Heart right ventricle (tissue), 16 donors: ENCODE results near the gene SCN3B. TPM values are rescaled to one million over a fixed set of nuclear protein-coding genes. Genes with fewer than 3 reads are reported as not detected.

Experiments
- ATAC-seq, 8 donors: fragments of 200-7000 bp; cut with Tn5 transposase; one replicate each; pipeline ENCODE4 v1.9.1; 2020; ENCODE audit warnings: mild to moderate bottlenecking in 8 of 8, moderate library complexity in 8 of 8, moderate number of reproducible peaks in 1 of 8
- DNase-seq, 2 donors: peaks; one replicate each; pipeline ENCODE4 v3.0.0-alpha.2; 2020
- H3K27ac ChIP-seq, 10 donors: fragments of 200-600 bp; sonication (generic) in 2 of 10; one replicate each; pipeline versions ENCODE4 v1.5.0 to v1.8.0; 2020 to 2022; ENCODE audit warnings: mild to moderate bottlenecking in 3 of 10
- H3K27me3 ChIP-seq, 7 donors: fragments of 200-600 bp; one replicate each; pipeline ENCODE4 v1.8.0; 2021 to 2022; ENCODE audit warnings: mild to moderate bottlenecking in 2 of 7
- H3K36me3 ChIP-seq, 9 donors: fragments of 200-600 bp; sonication (generic) in 1 of 9; one replicate each; pipeline versions ENCODE4 v1.5.0 to v1.8.0; 2020 to 2022; ENCODE audit warnings: mild to moderate bottlenecking in 2 of 9
- H3K4me1 ChIP-seq, 9 donors: fragments of 200-600 bp; sonication (generic) in 1 of 9; one replicate each; pipeline versions ENCODE4 v1.5.0 to v1.8.0; 2020 to 2022; ENCODE audit warnings: mild to moderate bottlenecking in 4 of 9
- H3K4me3 ChIP-seq, 10 donors: fragments of 200-600 bp; sonication (generic) in 2 of 10; one replicate each; pipeline versions ENCODE4 v1.5.0 to v1.8.0; 2020 to 2022; ENCODE audit warnings: mild to moderate bottlenecking in 7 of 10, moderate library complexity in 2 of 10
- H3K9me3 ChIP-seq, 11 donors: fragments of 200-600 bp in 10 of 11; sonication (generic) in 2 of 11; one replicate each; pipeline versions ENCODE4 v1.5.0 to v1.8.0; 2013 to 2022; ENCODE audit warnings: mild to moderate bottlenecking in 2 of 11, control low read depth in 1 of 11, moderate library complexity in 1 of 11
- CTCF ChIP-seq, 9 donors: fragments of 200-600 bp; sonication (generic) in 2 of 9; IDR thresholded peaks; one replicate each; pipeline versions ENCODE4 v1.5.0 to v1.8.0; 2021 to 2022; ENCODE audit warnings: antibody characterized with exemption in 9 of 9, mild to moderate bottlenecking in 5 of 9, moderate library complexity in 1 of 9
- WGBS, 2 donors: extraction: QIAGEN DNeasy Blood & Tissue Kit; methylation state at CpG; one replicate each; pipeline ENCODE4 v1.1.7; 2013; ENCODE audit warnings: inconsistent platforms in 1 of 2; 5-methylcytosine and 5-hydroxymethylcytosine counted together
- intact Hi-C, 10 donors: fragments of 100-400 bp; cut with DNase I; formaldehyde crosslinking; loops; one replicate each; pipeline versions ENCODE4 v1.11.1 to v1.14.2; 2022
- polyA plus RNA-seq, 2 donors: library from polyadenylated mRNA; stranded (reverse); fragments of 200-250 nt; gene quantifications; one replicate each; pipeline ENCODE4 v1.2.3, GENCODE V29; 2013
- total RNA-seq, 10 donors: library from RNA; stranded (reverse); fragmentation: NEBNext Ultra II Directional in 3 of 10; extraction: Animal tissue kit (Norgen Biotek cat#: 25700) in 3 of 10; gene quantifications; one replicate each; pipeline versions ENCODE4 v1.2.1 to v1.2.4, GENCODE V29; 2021 to 2023
- donor health status: Arrhythmogenic right ventricular cardiomyopathy.
- donor health status: ischemic (EF 13 %, LVEDD 7.1; RV severe dilation, severe dysfunction).
- donor health status: healthy with polysubstance abuse.
- donor health status: DM: no; HTN: yes; CAD: no.
- donor health status: DM: no; HTN: no; CAD: no.
- donor health status: ischemic (EF 25% LVEDD 6.9; RV normal size, moderate dysfunction).
- donor health status: ischemic (EF 25% LVEDD 5.7; RV mildly dilated, moderate dysfunction).
- donor health status: healthy.
- donor health status: DM: yes; HTN: yes; CAD: no.
- donor health status: Ischemic cardiomyopathy.
- donor health status: ischemic (EF 35%, LVEDD 5.7; RV mildly dilated, moderate dysfunction).
- donor health status: nonischemic (EF 11% LVEDD 7.7; RV severe dilation, severe dysfunction).
- donor health status: DM: yes; HTN: yes; CAD: no.
- donor health status: PGD.
- donor health status: ischemic (EF 29% LVEDD 5.4; RV normal size, mild dysfunction).
- donor health status: nonischemic (EF 23%, LVEDD 6.1; RV moderate dilation, normal function).

SCN3B gene
- total and polyA plus RNA-seq, 12 donors: 0.26 to 3.4 (median 1.3) TPM

DNA sequence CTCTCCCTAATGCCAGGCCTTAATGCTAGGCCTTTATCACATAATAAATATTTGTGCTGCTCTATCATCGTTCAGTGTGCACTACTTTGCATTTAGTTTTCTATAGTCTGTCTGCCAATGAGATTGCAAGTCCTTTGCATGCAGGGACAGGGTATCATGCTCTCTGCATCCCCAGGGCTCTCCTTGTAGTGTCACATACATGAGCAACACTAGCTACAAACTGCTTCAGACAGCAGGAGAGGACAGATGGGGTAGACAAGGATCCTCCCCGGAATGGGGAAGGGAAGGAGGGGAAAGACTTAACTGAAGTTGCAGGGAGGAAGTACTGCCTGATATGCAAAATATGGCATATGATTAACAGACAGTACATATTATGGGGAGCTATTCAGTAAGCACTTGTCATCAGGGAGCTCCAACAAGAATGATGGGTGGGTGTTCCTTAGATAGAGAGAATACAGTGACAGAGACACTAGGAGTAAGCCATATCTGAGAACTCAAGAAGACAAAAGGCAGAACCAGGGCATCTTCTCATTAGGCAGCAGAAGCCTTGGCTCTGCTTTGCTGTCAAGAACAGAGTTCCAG, 44.2 kb upstream of the SCN3B start:
- Histone ChIP-seq H3K36me3 (no peaks in the 10 kb centered on the region), H3K4me1 (peaks cover 0 to 11% (median 4%) of the 10 kb centered on the region in 9 donors), H3K9me3 (no peaks in the 10 kb centered on the region), H3K4me3 (no peak overlapping the region), H3K27me3 (peaks cover 0 to 25% (median 10%) of the 10 kb centered on the region in 7 donors), H3K27ac (no peak overlapping the region)
- no peak for TF ChIP-seq CTCF (IDR thresholded peaks at IDR 0.05)
- intact Hi-C loops: loop anchor here in 1 of 10 donors (5.0 kb wide), 1 partner anchor 61 kb away; no protein-coding TSS in a partner anchor
- DNase-seq: no peak
- WGBS, 2 donors: 29 to 39% methylated on average over 2 of the region's 2 CpGs
- ATAC-seq: no peak

- no peak for ATAC-seq
- Histone ChIP-seq H3K9me3 (no peaks in the 10 kb centered on the region), H3K36me3 (no peaks in the 10 kb centered on the region), H3K27ac (no peak overlapping the region), H3K4me3 (no peak overlapping the region), H3K27me3 (peaks cover 0 to 45% (median 10%) of the 10 kb centered on the region in 7 donors), H3K4me1 (no peaks in the 10 kb centered on the region)
- intact Hi-C loops: loop anchor here in 1 of 10 donors (5.0 kb wide), 1 partner anchor 59 kb away; no protein-coding TSS in a partner anchor
- 86 to 97% methylated on average over 2 of the region's 2 CpGs for WGBS, 2 donors
- no peak for TF ChIP-seq CTCF (IDR thresholded peaks at IDR 0.05)
- DNase-seq: no peak
Observed at GRCh38 chr11:123696183-123696582, 41.8 kb upstream of the SCN3B start.

DNA sequence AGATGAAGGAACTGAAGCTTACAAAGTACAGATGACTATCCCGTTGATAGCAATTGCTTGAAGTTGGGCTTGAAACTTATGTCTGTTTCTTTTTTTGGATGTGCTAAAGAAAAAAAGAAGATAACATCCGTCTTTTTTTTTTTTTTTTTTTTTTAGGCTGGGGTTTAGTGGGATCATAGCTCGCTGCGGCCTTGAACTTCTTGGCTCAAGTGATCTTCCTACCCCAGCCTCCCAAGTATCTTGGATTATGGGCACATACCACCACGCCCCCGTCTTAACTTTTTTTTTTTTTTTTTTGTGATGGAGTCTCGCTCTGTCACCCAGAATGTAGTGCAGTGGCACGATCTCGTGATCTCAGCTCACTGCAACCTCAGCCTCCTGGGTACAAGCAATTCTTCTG, 40.8 kb upstream of the SCN3B start:
- ATAC-seq: no peak

DNA sequence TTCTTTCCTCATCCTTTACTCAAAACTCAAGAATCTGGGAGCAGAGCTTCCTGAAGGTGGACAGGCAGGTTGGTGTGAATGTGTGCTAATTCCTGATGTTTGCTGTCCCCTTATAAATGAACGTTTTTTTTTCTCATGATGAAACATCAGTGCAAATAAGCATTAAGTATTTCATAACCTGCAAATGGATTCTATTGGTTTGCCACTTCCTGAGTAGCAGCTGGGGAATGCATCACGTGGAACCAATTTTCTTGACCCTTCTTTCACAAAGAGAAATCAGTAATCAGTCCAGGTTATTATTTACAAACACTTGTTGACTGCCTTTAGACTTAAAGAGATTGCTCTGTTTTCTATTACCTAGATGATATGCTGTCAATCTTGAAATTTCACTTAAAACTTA, 40.1 kb upstream of the SCN3B start:
- no peaks in the 10 kb centered on the region for H3K4me1 ChIP-seq
- DNase-seq (no peak), ATAC-seq (no peak)
- 43 to 61% methylated on average over 2 of the region's 2 CpGs for WGBS, 2 donors
- intact Hi-C loops: no loop called here
- H3K27me3 ChIP-seq: peaks cover 0 to 55% (median 10%) of the 10 kb centered on the region in 7 donors
- H3K27ac ChIP-seq: no peak overlapping the region
- no peaks in the 10 kb centered on the region for H3K36me3 ChIP-seq
- H3K4me3 ChIP-seq: no peak overlapping the region
- TF ChIP-seq CTCF (IDR thresholded peaks at IDR 0.05): no peak
- no peaks in the 10 kb centered on the region for H3K9me3 ChIP-seq

More for the DNA sequence above, 40.8 kb upstream of the SCN3B start:
- WGBS, 2 donors: 74 to 77% methylated on average over 9 of the region's 9 CpGs
- Histone ChIP-seq H3K4me1 (no peaks in the 10 kb centered on the region), H3K9me3 (no peaks in the 10 kb centered on the region), H3K4me3 (no peak overlapping the region), H3K36me3 (no peaks in the 10 kb centered on the region), H3K27me3 (peaks cover 0 to 54% (median 10%) of the 10 kb centered on the region in 7 donors), H3K27ac (no peak overlapping the region)
- no peak for DNase-seq
- intact Hi-C loops: loop anchor here in 1 of 10 donors (5.0 kb wide), 1 partner anchor 58 kb away; no protein-coding TSS in a partner anchor
- TF ChIP-seq CTCF (IDR thresholded peaks at IDR 0.05): no peak
